ENCODE results near the gene MYCBP2.
"Not testable (repeated sequence)": the region's sequence is repeated elsewhere in the genome, so short reads cannot be mapped to it uniquely, and the experiment has no call there.

Gene MYCBP2

GRCh38 chr13:77326905-77327604, at the start of gene MYCBP2:
MYCBP2 (minus strand) TSS chr13:77327094; CDS start chr13:77326775, 319 bp downstream.
- DNase-seq (ENCODE audit: low read depth) = peak; percentile 97

GRCh38 chr13:77375560-77376108, 48.7 kb upstream of the MYCBP2 start:
- no peak for DNase-seq (ENCODE audit: low read depth)

GRCh38 chr13:77374786-77375185, 47.9 kb upstream of the MYCBP2 start:
- DNase-seq (ENCODE audit: low read depth) = no peak

GRCh38 chr13:77374339-77374738, 47.4 kb upstream of the MYCBP2 start:
- DNase-seq (ENCODE audit: low read depth) = no peak

GRCh38 chr13:77373502-77373901, 46.6 kb upstream of the MYCBP2 start:
- no peak for DNase-seq (ENCODE audit: low read depth)

- DNase-seq (ENCODE audit: low read depth) = no peak
Observed at GRCh38 chr13:77372275-77372674, 45.4 kb upstream of the MYCBP2 start.

GRCh38 chr13:77370888-77371287, 44.0 kb upstream of the MYCBP2 start:
- no peak for DNase-seq (ENCODE audit: low read depth)

- no peak for DNase-seq (ENCODE audit: low read depth)
Observed at GRCh38 chr13:77362166-77362565, 35.3 kb upstream of the MYCBP2 start.

GRCh38 chr13:77360032-77360685, 33.3 kb upstream of the MYCBP2 start:
- no peak for DNase-seq (ENCODE audit: low read depth)

- no peak for DNase-seq (ENCODE audit: low read depth)
Observed at GRCh38 chr13:77359171-77359570, 32.3 kb upstream of the MYCBP2 start.

GRCh38 chr13:77358001-77358400, 31.1 kb upstream of the MYCBP2 start:
- no peak for DNase-seq (ENCODE audit: low read depth)

GRCh38 chr13:77356155-77356554, 29.3 kb upstream of the MYCBP2 start:
- DNase-seq (ENCODE audit: low read depth) = no peak

GRCh38 chr13:77353995-77354394, 27.1 kb upstream of the MYCBP2 start:
- no peak for DNase-seq (ENCODE audit: low read depth)

- DNase-seq (ENCODE audit: low read depth) = no peak
Observed at GRCh38 chr13:77351315-77351714, 24.4 kb upstream of the MYCBP2 start.

GRCh38 chr13:77350811-77351210, 23.9 kb upstream of the MYCBP2 start:
- no peak for DNase-seq (ENCODE audit: low read depth)

- no peak for DNase-seq (ENCODE audit: low read depth)
Observed at GRCh38 chr13:77349365-77349764, 22.5 kb upstream of the MYCBP2 start.

- DNase-seq (ENCODE audit: low read depth) = not testable (repeated sequence)
Observed at GRCh38 chr13:77347351-77347750, 20.5 kb upstream of the MYCBP2 start.

GRCh38 chr13:77345150-77345780, 18.4 kb upstream of the MYCBP2 start:
- no peak for DNase-seq (ENCODE audit: low read depth)

GRCh38 chr13:77343841-77344240, 16.9 kb upstream of the MYCBP2 start:
- no peak for DNase-seq (ENCODE audit: low read depth)

GRCh38 chr13:77339408-77339807, 12.5 kb upstream of the MYCBP2 start:
- DNase-seq (ENCODE audit: low read depth) = no peak

- DNase-seq (ENCODE audit: low read depth) = no peak
Observed at GRCh38 chr13:77338961-77339401, 12.1 kb upstream of the MYCBP2 start.

- DNase-seq (ENCODE audit: low read depth) = no peak
Observed at GRCh38 chr13:77338329-77338728, 11.4 kb upstream of the MYCBP2 start.

GRCh38 chr13:77337159-77337558, 10.3 kb upstream of the MYCBP2 start:
- no peak for DNase-seq (ENCODE audit: low read depth)

Measured in stimulated activated CD8-positive, alpha-beta memory T cell treated with anti-CD3 and anti-CD28 coated beads, Interleukin-12 subunit alpha, Interleukin-12 subunit beta, amount 100 ng/mL, for 4 hours (primary cell).